Endothelial cell of umbilical vein (primary cell): ENCODE data around the gene RHD. TPM values are rescaled to one million over a fixed set of nuclear protein-coding genes. Genes with fewer than 3 reads are reported as not detected.

Experiments
- BruUV-seq: library from RNA; stranded (reverse); fragments of 400-500 nt; replicated peaks from 2 replicates; lab custom pipeline; 2021; lab: Mats Ljungman, UMichigan
- CTCF ChIA-PET: fragments of 300-600, 350-600 bp; sonication (Branson Sonifier 250); formaldehyde crosslinking; loops from one replicate; lab custom pipeline; 2021; ENCODE audit warnings: antibody characterized with exemption, inconsistent platforms; lab: Charles Lee
- POLR2A ChIA-PET: fragments of 300-600, 350-600 bp; sonication (Branson Sonifier 250); formaldehyde crosslinking; loops from one replicate; lab custom pipeline; 2021; ENCODE audit warnings: antibody characterized with exemption, inconsistent platforms; lab: Charles Lee
- DNase-seq: peaks from one replicate; pipeline ENCODE4 v3.0.0-alpha.2; 2011; ENCODE audit warnings: low read depth, low spot score
- FAIRE-seq: peaks from 2 replicates; lab custom pipeline; 2011; peaks lifted over from hg19 to GRCh38; lab: Jason Lieb, UNC
- H2AFZ ChIP-seq: 2 replicates; pipeline ENCODE4 v1.6.0; 2012; ENCODE audit warnings: low read depth, low read length, control low read depth, inconsistent platforms
- H3K27ac ChIP-seq: 2 replicates; pipeline ENCODE4 v1.5.1; 2011; ENCODE audit warnings: low read depth, mild to moderate bottlenecking, control low read depth, low read length, moderate library complexity; ENCODE audit not compliant: insufficient read depth
- H3K27me3 ChIP-seq, 2 experiments: 2 replicates each; pipeline versions ENCODE4 v1.6.0 to v1.6.1; 2011; ENCODE audit warnings: low read length in 2 of 2, mixed read lengths in 1 of 2; ENCODE audit not compliant: control insufficient read depth in 2 of 2, insufficient read depth in 2 of 2
- H3K36me3 ChIP-seq, 2 experiments: 2 replicates in 1 of 2; 3 replicates in 1 of 2; pipeline ENCODE4 v1.5.1; 2011; ENCODE audit warnings: low read length in 2 of 2, mild to moderate bottlenecking in 1 of 2, moderate library complexity in 1 of 2; ENCODE audit not compliant: control insufficient read depth in 2 of 2, insufficient read depth in 2 of 2; ENCODE audit errors: extremely low read depth in 1 of 2
- H3K4me1 ChIP-seq: 3 replicates; pipeline ENCODE4 v1.5.1; 2011; ENCODE audit warnings: mild to moderate bottlenecking, low read length; ENCODE audit not compliant: control insufficient read depth, insufficient read depth; ENCODE audit errors: extremely low read depth
- H3K4me2 ChIP-seq: 2 replicates; pipeline ENCODE4 v1.6.1; 2011; ENCODE audit warnings: low read length, control low read depth, mixed read lengths; ENCODE audit not compliant: insufficient read depth
- H3K4me3 ChIP-seq, 3 experiments: fragments of 200-600 bp in 1 of 3; sonication (generic), shearing (Covaris generic) in 1 of 3; replicated peaks in 1 of 3; 2 replicates each; pipeline ENCODE4 v1.5.1; 2011 to 2016; ENCODE audit warnings: control low read depth in 3 of 3, low read length in 3 of 3, mild to moderate bottlenecking in 2 of 3, inconsistent platforms in 1 of 3, low read depth in 1 of 3, moderate library complexity in 1 of 3; ENCODE audit not compliant: insufficient read depth in 1 of 3
- H3K79me2 ChIP-seq: 2 replicates; pipeline ENCODE4 v1.6.0; 2012; ENCODE audit warnings: low read length, inconsistent platforms; ENCODE audit not compliant: control insufficient read depth, insufficient read depth
- H3K9ac ChIP-seq: replicated peaks from 2 replicates; pipeline ENCODE3; 2011; ENCODE audit warnings: low read length, control low read depth; ENCODE audit not compliant: insufficient read depth; ENCODE audit errors: extremely low read depth
- H3K9me1 ChIP-seq: replicated peaks from 3 replicates; pipeline ENCODE4 v1.6.0; 2011; ENCODE audit warnings: mild to moderate bottlenecking, low read length; ENCODE audit not compliant: control insufficient read depth, insufficient read depth; ENCODE audit errors: extremely low read depth
- H3K9me3 ChIP-seq: replicated peaks from 2 replicates; pipeline ENCODE4 v1.5.1; 2012; ENCODE audit warnings: low read length, inconsistent platforms; ENCODE audit not compliant: control insufficient read depth, insufficient read depth
- H4K20me1 ChIP-seq: replicated peaks from 2 replicates; pipeline ENCODE3; 2011; ENCODE audit warnings: mild to moderate bottlenecking, low read length; ENCODE audit not compliant: control insufficient read depth, insufficient read depth; ENCODE audit errors: extremely low read depth
- GATA2 ChIP-seq: IDR thresholded peaks from 2 replicates; pipeline ENCODE4 v1.7.0; 2011; ENCODE audit warnings: low read depth, mild to moderate bottlenecking, moderate library complexity, mixed read lengths, low read length; ENCODE audit not compliant: insufficient read length, insufficient read depth
- JUN ChIP-seq: IDR thresholded peaks from 2 replicates; pipeline ENCODE4 v1.6.1; 2011; ENCODE audit warnings: borderline replicate concordance, low read depth; ENCODE audit not compliant: insufficient read length, insufficient read depth
- MYC ChIP-seq: IDR thresholded peaks from one replicate; pipeline ENCODE4 v1.6.1; 2011; ENCODE audit warnings: mild to moderate bottlenecking, low read depth, low read length
- POLR2A ChIP-seq: IDR thresholded peaks from 2 replicates; pipeline ENCODE4 v1.6.1; 2012; ENCODE audit warnings: low read depth, mild to moderate bottlenecking, control low read depth, low read length
- POLR2AphosphoS5 ChIP-seq: IDR thresholded peaks from 2 replicates; pipeline ENCODE4 v1.6.1; 2012; ENCODE audit warnings: low read depth, mild to moderate bottlenecking, control low read depth, low read length, moderate library complexity; ENCODE audit not compliant: insufficient read depth
- dilution Hi-C: fragments of 300-500 bp; cut with MboI; formaldehyde crosslinking; loops from one replicate; pipeline ENCODE4 v1.15.0; 2019; ENCODE audit warnings: low sequenced_read_pairs; ENCODE audit not compliant: extremely low pct_ligation_motif_present
- intact Hi-C: fragments of 100-400 bp; cut with micrococcal nuclease; formaldehyde crosslinking; loops from one replicate; pipeline ENCODE4 v1.10.0; 2022
- polyA plus RNA-seq, 4 experiments: library from polyadenylated mRNA; depleted of rRNA in 3 of 4; stranded (reverse) in 3 of 4; unstranded in 1 of 4; fragments of >200 nt; gene quantifications; 2 replicates each; pipeline versions ENCODE4 v1.2.1 to v1.2.3, GENCODE V29; 2011 to 2012; ENCODE audit warnings: missing spikeins in 1 of 4
- total RNA-seq: library from RNA; stranded (reverse); gene quantifications from 2 replicates; pipeline ENCODE4 v1.2.3, GENCODE V29; 2021

RHD gene
- total and polyA plus RNA-seq, 2 donors (not counting 3 experiments of a cell fraction or from before 2014, with no cell fraction given) = not detected

GRCh38 chr1:25247024-25247828 lies 25.1 kb upstream of the RHD start, which contains the start of gene RSRP1:
RSRP1 (minus strand) TSS chr1:25247454; CDS start chr1:25246963, 491 bp downstream.
- TSS peak; percentile 74 for BruUV-seq
- Histone ChIP-seq H3K9me3 (no peaks in the 10 kb centered on the region), H3K4me3 (peak within 1 kb of the TSS; percentile 71 to 97 (median 86)), H3K9me1 (no peaks in the 10 kb centered on the region), H2AFZ (peak within 1 kb of the TSS; percentile 57), H3K27me3 (no peaks in the 10 kb centered on the region), H3K9ac (peak within 1 kb of the TSS; percentile 98), H3K4me1 (peaks cover 20% of the 10 kb centered on the region), H4K20me1 (peaks cover 15% of the 10 kb centered on the region), H3K79me2 (peaks cover 38% of the 10 kb centered on the region), H3K27ac (peak within 1 kb of the TSS; percentile 89), H3K4me2 (peak within 1 kb of the TSS; percentile 89), H3K36me3 (peaks cover 7 to 19% of the 10 kb centered on the region in 2 experiments)
- peak; percentile 99 for DNase-seq
- TF ChIP-seq POLR2A (peak; percentile 100), JUN (no peak), POLR2AphosphoS5 (peak; percentile 99), GATA2 (peak; percentile 27), MYC (no peak)
- dilution Hi-C loops (no loop called here), intact Hi-C loops (loop anchor here (1.0 to 5.0 kb wide), 5 partner anchors 8 to 275 kb away; partner anchors contain the start of genes SYF2 and TMEM50A)
- FAIRE-seq = peak; percentile 86
- ChIA-PET POLR2A (interaction anchor here (0.6 to 1.4 kb wide), 10 partner anchors 8 to 986 kb away, joined by 3 to 28 read pairs (median 4); partner anchors contain the start of genes CEP85, MACO1 and SYF2), CTCF (interaction anchor here (1.2 kb wide), 1 partner anchor 15 kb away, joined by 8 read pairs; the partner anchor contains the start of gene SYF2)
